CD14-positive monocyte (primary cell): Measurements from ENCODE around the gene CPEB3. TPM values are rescaled to one million over a fixed set of nuclear protein-coding genes. Genes with fewer than 3 reads are reported as not detected.

ENCODE experiments used
- DNase-seq, 3 donors: peaks; one replicate each; pipeline ENCODE4 v3.0.0-alpha.2; 2011 to 2022
- H2AFZ ChIP-seq: 2 replicates; pipeline ENCODE4 v1.6.0; 2012; ENCODE audit warnings: mild to moderate bottlenecking, low read depth, low read length, inconsistent platforms; ENCODE audit not compliant: insufficient read depth, poor library complexity, severe bottlenecking
- H3K27ac ChIP-seq, 2 donors: 1 replicate in 1 of 2; 2 replicates in 1 of 2; pipeline ENCODE4 v1.5.1; 2012 to 2013; ENCODE audit warnings: low read length in 2 of 2, control low read depth in 1 of 2, inconsistent platforms in 1 of 2, low read depth in 1 of 2, mild to moderate bottlenecking in 1 of 2
- H3K27me3 ChIP-seq, 2 donors: one replicate each; pipeline versions ENCODE4 v1.6.0 to v1.6.1; 2011 to 2013; ENCODE audit warnings: low read length in 2 of 2; ENCODE audit not compliant: control insufficient read depth in 2 of 2, insufficient read depth in 2 of 2
- H3K36me3 ChIP-seq, 2 donors: replicated peaks in 1 of 2; 1 replicate in 1 of 2; 2 replicates in 1 of 2; pipeline versions ENCODE4 v1.5.1 to v1.6.1; 2012 to 2013; ENCODE audit warnings: low read length in 2 of 2, control low read depth in 1 of 2, inconsistent platforms in 1 of 2, mild to moderate bottlenecking in 1 of 2; ENCODE audit not compliant: insufficient read depth in 2 of 2, control insufficient read depth in 1 of 2
- H3K4me1 ChIP-seq, 2 donors: 1 replicate in 1 of 2; 2 replicates in 1 of 2; pipeline versions ENCODE4 v1.5.1 to v1.6.1; 2012 to 2013; ENCODE audit warnings: low read length in 2 of 2, control low read depth in 1 of 2, inconsistent platforms in 1 of 2, mild to moderate bottlenecking in 1 of 2, moderate library complexity in 1 of 2; ENCODE audit not compliant: insufficient read depth in 2 of 2, control insufficient read depth in 1 of 2
- H3K4me2 ChIP-seq: replicated peaks from 2 replicates; pipeline ENCODE3; 2012; ENCODE audit warnings: low read length, moderate library complexity, mild to moderate bottlenecking; ENCODE audit not compliant: poor library complexity, severe bottlenecking; ENCODE audit errors: extremely low read depth
- H3K4me3 ChIP-seq, 3 experiments: fragments of 200-600 bp in 1 of 3; sonication (generic) in 1 of 3; replicated peaks in 1 of 3; 1 replicate in 2 of 3; 2 replicates in 1 of 3; pipeline ENCODE4 v1.5.1; 2011 to 2013; ENCODE audit warnings: low read length in 3 of 3, mild to moderate bottlenecking in 3 of 3, control low read depth in 2 of 3, low read depth in 2 of 3, inconsistent platforms in 1 of 3, moderate library complexity in 1 of 3
- H3K79me2 ChIP-seq: 2 replicates; pipeline ENCODE4 v1.6.0; 2012; ENCODE audit warnings: mild to moderate bottlenecking, control low read depth, inconsistent platforms, low read length, moderate library complexity; ENCODE audit not compliant: insufficient read depth
- H3K9ac ChIP-seq: 2 replicates; pipeline ENCODE4 v1.6.0; 2017; ENCODE audit warnings: low read length, mild to moderate bottlenecking; ENCODE audit not compliant: insufficient read depth, poor library complexity, severe bottlenecking
- H3K9me3 ChIP-seq, 2 donors: replicated peaks in 1 of 2; 1 replicate in 1 of 2; 2 replicates in 1 of 2; pipeline versions ENCODE4 v1.5.1 to v1.6.1; 2012 to 2013; ENCODE audit warnings: low read length in 2 of 2, control low read depth in 1 of 2; ENCODE audit not compliant: control insufficient read depth in 1 of 2, insufficient read depth in 1 of 2
- H4K20me1 ChIP-seq: 2 replicates; pipeline ENCODE4 v1.6.0; 2012; ENCODE audit warnings: mild to moderate bottlenecking, low read length, control low read depth, moderate library complexity; ENCODE audit not compliant: insufficient read depth
- H3K27ac Mint-ChIP-seq, 7 donors: one replicate each; pipeline ENCODE4 v1.8.0; 2020; ENCODE audit warnings: mild to moderate bottlenecking in 7 of 7, mixed read lengths in 7 of 7, moderate library complexity in 6 of 7, inconsistent platforms in 2 of 7
- H3K27me3 Mint-ChIP-seq, 3 donors: one replicate each; pipeline ENCODE4 v1.8.0; 2021 to 2022; ENCODE audit warnings: low read depth in 3 of 3, mild to moderate bottlenecking in 3 of 3, mixed read lengths in 3 of 3, moderate library complexity in 3 of 3, inconsistent platforms in 1 of 3
- H3K36me3 Mint-ChIP-seq, 2 donors: one replicate each; pipeline ENCODE4 v1.8.0; 2020; ENCODE audit warnings: mixed read lengths in 2 of 2, inconsistent platforms in 1 of 2, mild to moderate bottlenecking in 1 of 2
- H3K4me1 Mint-ChIP-seq: one replicate; pipeline ENCODE4 v1.8.0; 2020; ENCODE audit warnings: mild to moderate bottlenecking, mixed read lengths
- H3K4me3 Mint-ChIP-seq, 2 donors: one replicate each; pipeline ENCODE4 v1.8.0; 2020; ENCODE audit warnings: mild to moderate bottlenecking in 2 of 2, mixed read lengths in 2 of 2, moderate library complexity in 1 of 2
- H3K9me3 Mint-ChIP-seq, 7 donors: one replicate each; pipeline ENCODE4 v1.8.0; 2020 to 2022; ENCODE audit warnings: mixed read lengths in 7 of 7, mild to moderate bottlenecking in 6 of 7, moderate library complexity in 6 of 7, inconsistent platforms in 2 of 7
- whole genome bisulfite sequencing: methylation state at CpG from one replicate; pipeline ENCODE4 v1.1.5; 2013; ENCODE audit warnings: missing lambda C conversion rate; ENCODE audit not compliant: insufficient coverage; 5-methylcytosine and 5-hydroxymethylcytosine counted together
- intact Hi-C, 2 donors: fragments of 100-400 bp; cut with micrococcal nuclease; formaldehyde crosslinking; loops; one replicate each; pipeline versions ENCODE4 v1.15.0 to v1.15.1; 2023
- polyA plus RNA-seq, 3 donors: library from polyadenylated mRNA; depleted of rRNA in 1 of 3; unstranded in 2 of 3; stranded (reverse) in 1 of 3; fragments of 300-500 nt in 2 of 3; fragments of >200 nt in 1 of 3; fragmentation: Illumina TruSeq in 2 of 3; gene quantifications; 1 replicate in 2 of 3; 2 replicates in 1 of 3; pipeline ENCODE4 v1.2.3, GENCODE V29; 2012 to 2021
- TF ChIP-seq, protein P1 (sequence below): fragments of 200-600 bp; IDR thresholded peaks from one replicate; pipeline ENCODE4 v1.8.0; 2022; ENCODE audit warnings: antibody characterized with exemption, mild to moderate bottlenecking

CPEB3 gene
- polyA plus RNA-seq, 3 donors: 1.8 to 2.9 (median 2.1) TPM

DNA sequence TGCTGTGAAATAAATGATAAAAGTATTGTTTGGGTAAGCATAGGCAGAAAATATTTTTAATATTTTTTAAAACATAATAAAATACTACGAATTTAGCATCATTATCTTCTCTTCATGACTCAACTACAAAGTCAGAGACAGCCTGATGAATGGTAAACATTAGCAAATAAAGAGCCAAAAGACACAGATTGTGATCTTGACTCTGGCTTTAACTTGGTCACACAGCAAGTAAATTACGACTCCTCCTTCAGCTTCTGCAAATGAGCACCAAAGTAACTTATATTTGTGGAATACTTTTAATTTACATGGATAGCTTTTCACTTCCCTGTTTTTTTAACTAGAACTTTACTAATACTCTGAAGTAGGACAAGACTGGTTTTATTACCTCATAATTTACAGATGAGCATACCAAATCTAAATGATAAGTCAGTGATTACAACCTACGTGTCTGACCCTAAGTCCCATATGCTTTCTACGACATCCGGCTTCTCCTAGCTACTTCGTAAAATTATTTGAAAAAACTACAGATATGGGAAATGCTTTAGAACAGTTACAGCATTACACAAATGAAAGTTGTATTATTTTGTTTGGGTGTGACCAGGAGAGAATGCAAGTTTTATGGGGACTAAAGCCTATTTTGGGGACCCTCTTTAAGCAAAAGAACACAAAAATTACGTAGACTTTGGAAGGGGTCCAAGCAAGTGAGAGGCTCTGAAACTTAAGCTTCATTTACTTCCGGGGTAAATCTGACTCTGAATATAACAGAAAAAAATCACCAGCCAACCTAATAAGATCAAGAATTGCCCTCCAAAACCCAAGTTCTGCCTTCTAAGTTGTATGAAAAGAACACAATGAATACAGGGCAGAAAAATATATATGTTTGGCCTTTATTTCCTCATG, 133.8 kb downstream of the CPEB3 start:
- DNase-seq: no peak
- no peak overlapping the region for H3K27ac ChIP-seq
- H3K27me3 ChIP-seq: no peaks in the 10 kb centered on the region
- no peaks in the 10 kb centered on the region for H3K36me3 ChIP-seq
- H3K4me1 Mint-ChIP-seq: peaks cover 3% of the 10 kb centered on the region
- no peaks in the 10 kb centered on the region for H4K20me1 ChIP-seq
- H3K9ac ChIP-seq: no peak overlapping the region
- H3K4me3 Mint-ChIP-seq: no peak overlapping the region
- H3K27me3 Mint-ChIP-seq: no peaks in the 10 kb centered on the region
- no peaks in the 10 kb centered on the region for H3K4me1 ChIP-seq
- intact Hi-C loops: no loop called here
- H3K9me3 Mint-ChIP-seq: no peaks in the 10 kb centered on the region
- no peaks in the 10 kb centered on the region for H3K9me3 ChIP-seq
- H3K4me2 ChIP-seq: no peak overlapping the region
- H3K36me3 Mint-ChIP-seq: peaks cover 7 to 15% of the 10 kb centered on the region in 2 donors
- 80% methylated on average over 1 of the region's 8 CpGs for WGBS
- no peak overlapping the region for H3K4me3 ChIP-seq
- TF ChIP-seq, protein P1, sequence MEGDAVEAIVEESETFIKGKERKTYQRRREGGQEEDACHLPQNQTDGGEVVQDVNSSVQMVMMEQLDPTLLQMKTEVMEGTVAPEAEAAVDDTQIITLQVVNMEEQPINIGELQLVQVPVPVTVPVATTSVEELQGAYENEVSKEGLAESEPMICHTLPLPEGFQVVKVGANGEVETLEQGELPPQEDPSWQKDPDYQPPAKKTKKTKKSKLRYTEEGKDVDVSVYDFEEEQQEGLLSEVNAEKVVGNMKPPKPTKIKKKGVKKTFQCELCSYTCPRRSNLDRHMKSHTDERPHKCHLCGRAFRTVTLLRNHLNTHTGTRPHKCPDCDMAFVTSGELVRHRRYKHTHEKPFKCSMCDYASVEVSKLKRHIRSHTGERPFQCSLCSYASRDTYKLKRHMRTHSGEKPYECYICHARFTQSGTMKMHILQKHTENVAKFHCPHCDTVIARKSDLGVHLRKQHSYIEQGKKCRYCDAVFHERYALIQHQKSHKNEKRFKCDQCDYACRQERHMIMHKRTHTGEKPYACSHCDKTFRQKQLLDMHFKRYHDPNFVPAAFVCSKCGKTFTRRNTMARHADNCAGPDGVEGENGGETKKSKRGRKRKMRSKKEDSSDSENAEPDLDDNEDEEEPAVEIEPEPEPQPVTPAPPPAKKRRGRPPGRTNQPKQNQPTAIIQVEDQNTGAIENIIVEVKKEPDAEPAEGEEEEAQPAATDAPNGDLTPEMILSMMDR: no peak
- H3K79me2 ChIP-seq: no peaks in the 10 kb centered on the region
- H2AFZ ChIP-seq: no peak overlapping the region
- no peak overlapping the region for H3K27ac Mint-ChIP-seq

DNA sequence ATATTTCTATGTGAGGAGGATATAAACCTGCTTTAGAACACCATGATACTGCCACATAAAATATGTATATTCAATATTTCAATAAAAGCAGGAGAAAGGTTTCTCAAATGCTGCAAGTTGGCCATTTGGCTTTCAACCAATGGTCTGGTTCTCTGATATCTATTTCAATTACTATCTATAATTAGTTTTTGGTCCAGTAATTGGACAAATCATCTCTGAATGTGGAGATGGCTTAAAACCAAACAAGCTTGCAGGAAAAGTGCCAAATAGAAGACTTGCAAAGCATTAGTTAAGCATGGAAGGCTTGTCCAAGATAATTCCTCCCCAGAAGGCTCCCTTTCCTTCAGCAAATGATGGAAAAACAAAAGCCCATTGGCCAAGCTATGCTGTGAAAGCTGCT, 140.1 kb downstream of the CPEB3 start:
- no peak overlapping the region for H3K4me3 ChIP-seq
- no peaks in the 10 kb centered on the region for H3K27me3 Mint-ChIP-seq
- H2AFZ ChIP-seq: no peak overlapping the region
- peaks cover 8 to 10% of the 10 kb centered on the region in 2 donors for H3K4me1 ChIP-seq
- no peak overlapping the region for H3K27ac ChIP-seq
- no peaks in the 10 kb centered on the region for H3K9me3 ChIP-seq
- no peak overlapping the region for H3K27ac Mint-ChIP-seq
- H3K27me3 ChIP-seq: no peaks in the 10 kb centered on the region
- intact Hi-C loops: no loop called here
- H3K9ac ChIP-seq: no peak overlapping the region
- peaks cover 2% of the 10 kb centered on the region for H3K79me2 ChIP-seq
- H3K4me2 ChIP-seq: no peak overlapping the region
- peaks cover 2 to 18% of the 10 kb centered on the region in 2 donors for H3K36me3 Mint-ChIP-seq
- peaks cover 5% of the 10 kb centered on the region for H4K20me1 ChIP-seq
- no peaks in the 10 kb centered on the region for H3K36me3 ChIP-seq
- H3K4me1 Mint-ChIP-seq: peaks cover 13% of the 10 kb centered on the region
- no peak for DNase-seq
- H3K9me3 Mint-ChIP-seq: no peaks in the 10 kb centered on the region
- TF ChIP-seq, protein P1: no peak
- no peak overlapping the region for H3K4me3 Mint-ChIP-seq
